ENCODE data around the gene CDK18. TPM values are rescaled to one million over a fixed set of nuclear protein-coding genes. Genes with fewer than 3 reads are reported as not detected.

Gene CDK18
- total and polyA plus RNA-seq, 9 of the 15 experiments (the other 6 are each of a cell fraction or from before 2014, with no cell fraction given), result 0.05 to 0.69 (median 0.17) TPM; not detected in 2

GRCh38 chr1:205546541-205546940 lies 42.1 kb downstream of the CDK18 start:
- H3K27me3 ChIP-seq (ENCODE audit: control insufficient read depth in 2 of 2, insufficient read depth in 2 of 2, low read length in 2 of 2), result peaks cover 19 to 48% of the 10 kb centered on the region in 2 experiments; a peak in 4 of 5 replicates
- no peak overlapping the region for H2AFZ ChIP-seq (ENCODE audit: low read depth, low read length)
- H3K79me2 ChIP-seq (ENCODE audit: control insufficient read depth, insufficient read depth, low read length), result no peaks in the 10 kb centered on the region
- no peaks in the 10 kb centered on the region for H4K20me1 ChIP-seq (replicated peaks; ENCODE audit: control insufficient read depth, insufficient read depth, low read length)
- no TSS peak for BruUV-seq (replicated peaks)
- ATAC-seq (no peak), DNase-seq (ENCODE audit: extremely low read depth in 1 of 4, low spot score in 3 of 4) (no peak), FAIRE-seq (no peak)
- 0% methylated on average over 1 of the region's 1 CpG for WGBS (ENCODE audit: insufficient coverage, low coverage, missing lambda C conversion rate)
- H3K4me2 ChIP-seq (ENCODE audit: insufficient read depth, low read length), result no peak overlapping the region
- no peak overlapping the region for H3K9ac ChIP-seq (ENCODE audit: insufficient read depth in 1 of 2, low read depth in 2 of 2, low read length in 2 of 2)
- ChIA-PET POLR2A (interaction anchor here (1.2 kb wide), 2 partner anchors 9 to 55 kb away, joined by 3 read pairs; no protein-coding TSS in a partner anchor), CTCF (ENCODE audit: low intra/inter-chr PET ratio) (no interaction called here)
- intact Hi-C loops (cut with micrococcal nuclease) (no loop called here), in situ Hi-C loops (cut with MboI) (no loop called here)
- no peak overlapping the region for H3K4me3 ChIP-seq
- H3K36me3 ChIP-seq (ENCODE audit: control insufficient read depth, insufficient read depth, low read length), result no peaks in the 10 kb centered on the region
- H3K27ac ChIP-seq (ENCODE audit: extremely low read depth, low read depth, low read length), result no peak overlapping the region
- H3K9me3 ChIP-seq (replicated peaks; ENCODE audit: control insufficient read depth, insufficient read depth, low read depth, low read length), result no peaks in the 10 kb centered on the region
- no peak for TF ChIP-seq PHTF2 (CRISPR knock-in tag; IDR thresholded peaks at IDR 0.05)
- TF ChIP-seq GTF2E2 (tag; IDR thresholded peaks at IDR 0.05), result no peak
- no peak for TF ChIP-seq ZFPM2 (CRISPR knock-in tag; IDR thresholded peaks at IDR 0.05)
- TF ChIP-seq U2AF1 (optimal IDR thresholded peaks at IDR 0.05; ENCODE audit: low read depth, low read length), result no peak
- no peak for TF ChIP-seq ZNF511 (CRISPR knock-in tag; IDR thresholded peaks at IDR 0.05)
- TF ChIP-seq SPI1 (IDR thresholded peaks at IDR 0.05; ENCODE audit: borderline replicate concordance, low read depth, low read length), result no peak
- TF ChIP-seq DPF2 (IDR thresholded peaks at IDR 0.05), result no peak
- TF ChIP-seq ZNF583 (CRISPR knock-in tag; IDR thresholded peaks at IDR 0.05), result no peak
- no peak for TF ChIP-seq ZBTB9 (CRISPR knock-in tag; IDR thresholded peaks at IDR 0.05)
- no peak for TF ChIP-seq ZNF512 (tag; IDR thresholded peaks at IDR 0.05)
- no peak for TF ChIP-seq TAL1 (IDR thresholded peaks at IDR 0.05)
- TF ChIP-seq CC2D1A (IDR thresholded peaks at IDR 0.05), result no peak
- TF ChIP-seq CTCF (IDR thresholded peaks at IDR 0.05 in 2 of 3, conservative IDR thresholded peaks at IDR 0.05 in 1 of 3; ENCODE audit: insufficient read depth in 2 of 3, low read depth in 1 of 3, low read length in 3 of 3), result no peak
- H3K4me1 ChIP-seq (replicated peaks in 1 of 2; ENCODE audit: control insufficient read depth in 2 of 2, insufficient read depth in 2 of 2, low read length in 2 of 2), result peaks cover 0 to 5% of the 10 kb centered on the region in 2 experiments; a peak in 3 of 5 replicates
- H3K9me1 ChIP-seq (ENCODE audit: control insufficient read depth, insufficient read depth, low read length), result no peaks in the 10 kb centered on the region
